Effector CD4-positive, alpha-beta T cell (primary cell): ENCODE results near the gene SOX1. TPM values are rescaled to one million over a fixed set of nuclear protein-coding genes. Genes with fewer than 3 reads are reported as not detected.

Experiments used
- DNase-seq: peaks from one replicate; pipeline ENCODE4 v3.0.0-alpha.2; 2020
- total RNA-seq: gene quantifications from one replicate; lab custom pipeline; 2026; lab: John Stamatoyannopoulos, UW

Gene SOX1
- total RNA-seq, result not detected

- no peak for DNase-seq
These were observed at the start of gene SOX1 for GRCh38 chr13:112067116-112067741. TSS of gene SOX1 (plus strand) at chr13:112067149. CDS start at chr13:112067659, 510 bp downstream.

GRCh38 chr13:112024577-112024976 is 42.4 kb upstream of the SOX1 start:
- no peak for DNase-seq

GRCh38 chr13:112027250-112027649 is 39.7 kb upstream of the SOX1 start:
- no peak for DNase-seq

GRCh38 chr13:112028481-112028880 is 38.5 kb upstream of the SOX1 start:
- DNase-seq, result no peak

GRCh38 chr13:112029143-112029542 is 37.8 kb upstream of the SOX1 start:
- no peak for DNase-seq

- no peak for DNase-seq
These were observed 34.6 kb upstream of the SOX1 start for GRCh38 chr13:112032186-112032993.

- DNase-seq, result no peak
These were observed 32.7 kb upstream of the SOX1 start for GRCh38 chr13:112034231-112034630.

- no peak for DNase-seq
These were observed 32.1 kb upstream of the SOX1 start for GRCh38 chr13:112034846-112035245.

- no peak for DNase-seq
These were observed 24.5 kb upstream of the SOX1 start for GRCh38 chr13:112042496-112042895.

- DNase-seq, result no peak
These were observed 14.7 kb upstream of the SOX1 start for GRCh38 chr13:112052213-112052612.

- no peak for DNase-seq
These were observed 13.7 kb upstream of the SOX1 start for GRCh38 chr13:112053167-112053743.

- DNase-seq, result no peak
These were observed 13.0 kb upstream of the SOX1 start for GRCh38 chr13:112053744-112054615.

GRCh38 chr13:112054616-112055015 is 12.3 kb upstream of the SOX1 start:
- no peak for DNase-seq

GRCh38 chr13:112055036-112055914 is 11.7 kb upstream of the SOX1 start:
- DNase-seq, result no peak

- no peak for DNase-seq
These were observed 11.1 kb upstream of the SOX1 start for GRCh38 chr13:112055915-112056269.

GRCh38 chr13:112056284-112056727 is 10.6 kb upstream of the SOX1 start:
- DNase-seq, result no peak

- no peak for DNase-seq
These were observed 10.1 kb upstream of the SOX1 start for GRCh38 chr13:112056739-112057438.

GRCh38 chr13:112057439-112057735 is 9.6 kb upstream of the SOX1 start:
- no peak for DNase-seq

- no peak for DNase-seq
These were observed 9.0 kb upstream of the SOX1 start for GRCh38 chr13:112057736-112058518.

GRCh38 chr13:112058519-112058873 is 8.5 kb upstream of the SOX1 start:
- no peak for DNase-seq

GRCh38 chr13:112058941-112059340 is 8.0 kb upstream of the SOX1 start:
- no peak for DNase-seq
